Fibroblast of mammary gland (primary cell): ENCODE results near the gene AK8.

Source experiments
- DNase-seq: peaks from one replicate; pipeline ENCODE4 v3.0.0-alpha.2; 2010; ENCODE audit warnings: low read depth
- H3K4me3 ChIP-seq: 2 replicates; pipeline ENCODE4 v1.5.1; 2011; ENCODE audit warnings: low read depth, mild to moderate bottlenecking, low read length, moderate library complexity; ENCODE audit not compliant: control insufficient read depth
- TF ChIP-seq, protein P1 (sequence below): conservative IDR thresholded peaks from 2 replicates; pipeline ENCODE4 v1.5.1; 2011; ENCODE audit warnings: low read depth, low read length, inconsistent platforms; ENCODE audit not compliant: control insufficient read depth, insufficient read depth

Gene AK8

DNA sequence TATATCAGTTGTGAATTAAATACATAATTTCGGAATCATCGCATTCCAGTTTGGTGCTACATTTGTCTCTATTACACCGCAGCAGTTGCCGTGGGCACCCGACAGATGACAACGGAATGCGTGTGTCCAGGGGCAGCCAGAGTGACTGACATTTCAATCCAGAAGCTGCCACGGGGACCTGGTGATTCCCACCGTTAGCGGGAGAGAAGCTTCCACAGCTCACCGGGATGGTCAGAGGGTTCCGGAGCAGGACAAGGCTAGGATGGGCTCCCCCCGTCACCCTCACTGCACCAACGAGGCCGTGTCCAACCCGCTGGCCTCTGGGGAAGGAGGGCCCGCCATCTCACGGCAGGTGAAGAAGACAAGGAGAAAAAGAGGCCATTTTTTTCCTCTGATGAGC lies 121.1 kb downstream of the AK8 start:
- TF ChIP-seq, protein P1, sequence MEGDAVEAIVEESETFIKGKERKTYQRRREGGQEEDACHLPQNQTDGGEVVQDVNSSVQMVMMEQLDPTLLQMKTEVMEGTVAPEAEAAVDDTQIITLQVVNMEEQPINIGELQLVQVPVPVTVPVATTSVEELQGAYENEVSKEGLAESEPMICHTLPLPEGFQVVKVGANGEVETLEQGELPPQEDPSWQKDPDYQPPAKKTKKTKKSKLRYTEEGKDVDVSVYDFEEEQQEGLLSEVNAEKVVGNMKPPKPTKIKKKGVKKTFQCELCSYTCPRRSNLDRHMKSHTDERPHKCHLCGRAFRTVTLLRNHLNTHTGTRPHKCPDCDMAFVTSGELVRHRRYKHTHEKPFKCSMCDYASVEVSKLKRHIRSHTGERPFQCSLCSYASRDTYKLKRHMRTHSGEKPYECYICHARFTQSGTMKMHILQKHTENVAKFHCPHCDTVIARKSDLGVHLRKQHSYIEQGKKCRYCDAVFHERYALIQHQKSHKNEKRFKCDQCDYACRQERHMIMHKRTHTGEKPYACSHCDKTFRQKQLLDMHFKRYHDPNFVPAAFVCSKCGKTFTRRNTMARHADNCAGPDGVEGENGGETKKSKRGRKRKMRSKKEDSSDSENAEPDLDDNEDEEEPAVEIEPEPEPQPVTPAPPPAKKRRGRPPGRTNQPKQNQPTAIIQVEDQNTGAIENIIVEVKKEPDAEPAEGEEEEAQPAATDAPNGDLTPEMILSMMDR: no peak
- no peak for DNase-seq
- no peak overlapping the region for H3K4me3 ChIP-seq

DNA sequence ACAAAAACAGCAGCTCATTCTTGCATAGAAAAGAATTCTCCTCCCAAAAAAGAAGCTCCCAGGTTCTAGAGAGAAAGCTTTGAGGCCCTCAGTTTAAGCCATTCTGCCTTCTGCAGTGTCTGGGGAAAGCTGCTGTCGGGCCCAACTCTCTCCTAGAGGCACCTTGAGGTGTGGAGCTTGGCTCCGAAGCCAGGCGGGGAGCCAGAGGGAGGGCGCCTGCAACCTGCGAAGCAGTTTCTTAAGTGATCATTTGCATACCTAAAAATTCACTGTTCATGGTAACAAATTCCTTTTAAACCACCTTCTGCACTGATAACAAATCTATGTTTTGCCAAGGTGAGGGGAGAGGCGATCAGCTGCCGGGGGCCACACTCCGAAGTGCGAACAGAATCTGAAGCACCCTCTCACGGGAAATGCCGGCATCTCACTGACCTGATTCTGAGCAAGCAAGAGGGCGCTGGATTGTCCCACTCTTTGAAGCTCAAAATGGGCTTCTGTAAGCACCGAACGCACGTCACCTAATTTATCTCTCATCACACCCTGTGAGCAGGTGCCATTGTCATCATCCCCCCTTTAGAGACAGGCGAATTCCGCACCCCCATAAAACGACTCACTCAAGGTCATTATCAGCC lies 121.8 kb downstream of the AK8 start:
- TF ChIP-seq, protein P1: no peak
- DNase-seq: no peak

DNA sequence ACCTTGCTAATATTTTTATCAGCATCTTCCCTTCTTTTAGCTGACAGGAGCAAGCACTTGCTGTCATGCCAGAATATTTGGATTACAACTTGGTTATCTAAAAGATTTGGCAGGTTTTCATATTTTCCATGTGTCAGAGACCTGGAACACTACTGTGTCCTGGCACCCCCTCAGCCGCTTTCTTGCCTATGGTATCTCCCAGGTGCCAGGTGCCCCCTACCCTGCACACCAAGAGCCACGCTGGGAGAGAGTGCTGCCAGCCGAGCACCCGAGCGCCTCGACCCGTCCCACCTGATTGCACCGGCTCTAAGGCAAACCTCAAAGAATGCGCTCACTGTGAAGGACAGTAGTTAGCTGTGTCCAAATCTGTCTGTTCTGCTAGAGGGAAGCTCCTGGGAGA lies 123.0 kb downstream of the AK8 start:
- no peak for DNase-seq
- H3K4me3 ChIP-seq: no peak overlapping the region
- TF ChIP-seq, protein P1: no peak

More for the DNA sequence above, 121.8 kb downstream of the AK8 start:
- H3K4me3 ChIP-seq: no peak overlapping the region

DNA sequence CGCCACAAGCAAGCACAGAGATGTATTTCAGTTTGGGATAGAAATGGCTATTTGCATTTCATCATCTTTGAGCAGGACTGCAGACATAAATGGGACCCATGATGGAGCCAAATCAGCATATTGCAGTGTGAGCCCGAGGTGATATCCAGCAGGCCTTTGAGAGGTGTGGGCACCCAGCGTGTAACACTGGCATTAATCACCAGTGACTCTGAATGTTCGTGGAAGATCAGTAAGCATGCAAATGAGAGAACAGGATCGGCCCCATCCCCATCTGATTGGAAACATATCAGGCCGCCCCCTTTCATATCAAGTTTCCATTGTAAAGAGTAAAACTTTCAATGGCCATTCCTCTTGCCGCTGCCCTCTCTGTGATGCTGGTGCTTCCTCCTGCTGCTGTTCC lies 123.8 kb downstream of the AK8 start:
- no peak overlapping the region for H3K4me3 ChIP-seq
- no peak for DNase-seq
- TF ChIP-seq, protein P1: no peak

DNA sequence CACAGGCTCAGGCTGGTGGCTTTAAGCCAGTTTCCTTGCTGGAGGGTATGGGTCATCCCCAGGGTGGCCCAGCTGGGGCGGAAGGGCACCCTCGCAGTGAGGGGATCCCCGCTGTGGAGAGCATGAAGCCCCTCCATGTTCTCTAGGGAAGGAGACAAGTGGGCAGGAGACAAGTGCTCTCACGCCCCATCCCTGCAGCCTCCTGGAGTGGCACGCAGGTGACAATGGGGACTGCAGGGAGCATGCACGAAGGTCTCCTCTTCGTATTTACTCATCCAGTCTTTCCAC lies 124.5 kb downstream of the AK8 start:
- DNase-seq: no peak
- TF ChIP-seq, protein P1: no peak
- no peak overlapping the region for H3K4me3 ChIP-seq

DNA sequence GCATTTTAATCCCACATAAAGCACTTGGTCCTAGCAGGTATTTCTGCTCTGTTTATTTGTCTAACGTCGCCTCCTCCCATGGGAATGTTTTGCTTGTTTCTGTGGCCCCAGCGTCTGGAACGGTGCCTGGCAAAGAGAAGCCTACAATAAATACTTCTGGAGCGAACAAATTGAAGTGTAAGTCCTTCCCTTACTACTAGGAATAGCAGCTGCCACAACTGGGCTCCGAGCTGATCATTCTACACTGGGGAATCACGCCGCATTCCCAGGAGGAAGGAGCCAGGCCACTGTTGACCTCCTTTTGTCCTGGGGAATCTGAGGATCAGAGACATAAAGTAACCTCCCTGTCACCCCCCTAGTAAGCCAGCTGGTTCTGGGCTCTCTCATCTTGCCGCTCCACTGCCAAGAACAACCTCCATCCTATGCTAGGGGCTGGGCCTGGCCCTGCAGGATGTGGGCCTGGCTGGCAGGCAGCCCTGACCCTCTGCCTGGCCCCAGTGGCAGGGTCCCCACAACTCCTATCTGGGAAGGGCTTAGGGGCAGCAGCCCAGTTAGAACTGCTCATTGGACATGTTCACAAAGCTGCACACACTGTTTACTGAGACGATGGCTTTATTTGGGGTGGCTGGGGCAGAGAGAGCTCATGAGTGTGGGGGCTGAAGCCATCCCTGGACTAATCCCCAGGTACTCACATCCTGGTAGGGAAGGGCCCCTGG lies 125.0 kb downstream of the AK8 start:
- TF ChIP-seq, protein P1: no peak
- no peak for DNase-seq
- no peak overlapping the region for H3K4me3 ChIP-seq
